Measurements from ENCODE around the gene SLC16A12. TPM values are rescaled to one million over a fixed set of nuclear protein-coding genes. Genes with fewer than 3 reads are reported as not detected.
"Not testable (repeated sequence)": the region's sequence is repeated elsewhere in the genome, so short reads cannot be mapped to it uniquely, and the experiment has no call there.

SLC16A12 gene
- polyA plus RNA-seq, 4 donors: 0.21 to 0.89 TPM; not detected in 2

DNA sequence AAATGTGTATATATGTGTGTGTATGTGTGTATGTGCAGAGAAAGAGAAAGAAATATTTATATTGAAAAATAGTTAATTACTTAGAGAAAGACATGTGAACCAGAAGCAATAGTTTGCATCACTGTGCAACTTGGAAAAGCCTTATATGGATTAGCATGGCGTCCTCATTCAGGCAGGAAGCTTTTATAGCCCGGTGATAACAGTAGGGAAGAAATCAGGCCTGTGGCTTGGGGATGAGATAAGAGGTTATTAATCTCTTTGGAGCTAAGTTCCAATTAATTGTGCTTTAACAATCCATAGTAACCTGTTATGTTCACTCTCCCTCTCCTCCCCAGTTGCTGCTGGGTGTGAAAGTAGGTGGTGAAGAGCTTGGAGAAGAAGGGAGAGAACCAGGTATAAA, 84.5 kb downstream of the SLC16A12 start:
- no peak overlapping the region for H3K27ac ChIP-seq (ENCODE audit: low read depth in 1 of 3, low read length in 2 of 3)
- peaks cover 0 to 2% (median under 1%) of the 10 kb centered on the region in 3 donors for H3K27me3 ChIP-seq (ENCODE audit: control insufficient read depth in 3 of 3, insufficient read depth in 3 of 3, low read length in 3 of 3)
- no peaks in the 10 kb centered on the region for H3K9me3 ChIP-seq (ENCODE audit: control insufficient read depth in 2 of 2, insufficient read depth in 1 of 2, low read depth in 1 of 2, low read length in 1 of 2)
- no peaks in the 10 kb centered on the region for H3K36me3 ChIP-seq (ENCODE audit: control insufficient read depth in 3 of 3, insufficient read depth in 2 of 3, low read depth in 1 of 3, low read length in 3 of 3)
- H3K4me3 ChIP-seq (ENCODE audit: low read depth in 1 of 3, low read length in 3 of 3): no peak overlapping the region
- 22 to 65% (median 35%) methylated on average over 2 of the region's 2 CpGs for WGBS, 3 donors
- FAIRE-seq (no peak), DNase-seq (peak; percentile 48 to 78)
- H3K4me1 ChIP-seq (ENCODE audit: control insufficient read depth in 3 of 3, insufficient read depth in 2 of 3, low read depth in 1 of 3, low read length in 2 of 3): peaks cover 0 to 3% (median 0%) of the 10 kb centered on the region in 3 donors

DNA sequence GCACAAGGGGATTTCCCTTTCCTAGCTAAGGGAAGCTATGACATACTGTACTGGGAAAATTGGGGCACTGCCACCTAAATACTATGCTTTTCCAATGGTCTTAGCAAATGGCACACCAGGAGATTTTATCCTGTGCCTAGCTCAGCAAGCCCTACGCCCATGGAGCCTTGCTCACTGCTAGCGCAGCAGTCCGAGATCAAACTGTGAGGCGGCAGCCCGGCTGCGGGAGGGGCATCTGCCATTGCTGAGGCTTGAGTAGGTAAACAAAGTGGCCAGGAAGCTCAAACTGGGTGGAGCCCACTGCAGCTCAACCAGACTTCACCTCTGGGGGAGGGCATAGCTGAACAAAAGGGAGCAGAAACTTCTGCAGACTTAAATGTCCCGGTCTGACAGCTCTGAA, 90.6 kb downstream of the SLC16A12 start:
- not testable (repeated sequence) for FAIRE-seq; H3K9me3 ChIP-seq (ENCODE audit: control insufficient read depth in 2 of 2, insufficient read depth in 1 of 2, low read depth in 1 of 2, low read length in 1 of 2); DNase-seq; H3K4me1 ChIP-seq (ENCODE audit: control insufficient read depth in 3 of 3, insufficient read depth in 2 of 3, low read depth in 1 of 3, low read length in 2 of 3); H3K27ac ChIP-seq (ENCODE audit: low read depth in 1 of 3, low read length in 2 of 3); H3K27me3 ChIP-seq (ENCODE audit: control insufficient read depth in 3 of 3, insufficient read depth in 3 of 3, low read length in 3 of 3); H3K4me3 ChIP-seq (ENCODE audit: low read depth in 1 of 3, low read length in 3 of 3); H3K36me3 ChIP-seq (ENCODE audit: control insufficient read depth in 3 of 3, insufficient read depth in 2 of 3, low read depth in 1 of 3, low read length in 3 of 3)
- WGBS, 3 donors: 92 to 95% (median 95%) methylated on average over 7 of the region's 7 CpGs

DNA sequence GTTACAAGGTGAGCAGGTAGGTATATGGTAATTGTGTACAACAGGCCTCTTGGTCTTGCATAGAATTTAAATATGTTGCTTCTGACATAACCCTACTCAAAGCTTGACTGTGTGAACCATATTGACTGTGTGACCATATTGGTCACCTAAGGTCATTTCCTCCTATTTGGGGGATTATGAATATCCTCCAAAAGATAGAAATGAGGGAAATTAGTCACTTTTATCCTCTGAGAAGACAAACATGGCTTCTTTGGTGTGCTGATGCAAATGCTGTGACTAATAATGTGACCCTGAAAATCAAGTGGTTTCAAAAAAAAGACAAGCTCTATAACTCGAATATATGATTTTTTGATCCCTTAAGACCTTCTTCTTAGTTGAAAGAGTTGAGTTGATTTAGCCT, 93.1 kb downstream of the SLC16A12 start:
- no peak for FAIRE-seq

DNA sequence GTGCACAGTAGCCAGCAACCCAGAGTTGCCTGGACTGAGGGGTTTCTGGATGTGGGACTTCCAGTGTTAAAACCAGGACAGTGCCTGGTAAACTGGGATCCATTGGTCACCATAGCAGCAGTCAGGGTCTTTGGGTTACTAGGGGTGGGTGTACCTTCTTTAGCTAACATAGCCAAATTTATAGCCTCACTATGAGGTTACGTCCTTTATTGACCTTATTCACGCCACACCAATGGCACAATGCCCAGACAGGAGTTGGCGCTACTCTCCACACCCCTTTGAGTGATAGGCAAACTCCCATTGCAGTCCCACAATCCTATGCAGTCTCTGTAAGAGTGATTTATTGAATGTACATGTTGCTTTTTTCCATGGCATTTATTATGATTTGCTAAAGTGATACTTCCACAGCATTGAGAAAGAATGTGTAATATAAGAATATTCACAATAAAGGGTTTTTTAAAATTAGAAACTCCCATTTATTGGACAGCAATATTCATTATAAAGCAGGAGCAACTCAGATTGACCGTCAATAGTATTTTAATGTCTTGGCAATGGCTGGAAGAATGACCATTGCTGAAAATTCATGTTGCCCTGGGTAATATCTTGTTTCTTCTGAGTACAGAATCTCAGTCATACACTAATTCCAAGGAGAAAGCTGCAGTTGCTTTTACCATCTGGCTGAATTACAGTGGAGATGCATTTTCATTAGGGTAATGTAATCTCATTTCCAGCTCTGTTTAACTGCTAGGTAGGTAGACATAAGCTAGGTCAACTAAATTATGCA, 95.0 kb downstream of the SLC16A12 start:
- no peak overlapping the region for H3K27ac ChIP-seq (ENCODE audit: low read depth in 1 of 3, low read length in 2 of 3)
- no peaks in the 10 kb centered on the region for H3K36me3 ChIP-seq (ENCODE audit: control insufficient read depth in 3 of 3, insufficient read depth in 2 of 3, low read depth in 1 of 3, low read length in 3 of 3)
- DNase-seq: peak in 1 of 2 donors; percentile 72
- FAIRE-seq: no peak
- peaks cover 0 to 5% of the 10 kb centered on the region in 2 donors for H3K9me3 ChIP-seq (ENCODE audit: control insufficient read depth in 2 of 2, insufficient read depth in 1 of 2, low read depth in 1 of 2, low read length in 1 of 2)
- WGBS, 3 donors: 33 to 55% (median 48%) methylated on average over 4 of the region's 4 CpGs
- no peaks in the 10 kb centered on the region for H3K4me1 ChIP-seq (ENCODE audit: control insufficient read depth in 3 of 3, insufficient read depth in 2 of 3, low read depth in 1 of 3, low read length in 2 of 3)
- no peak overlapping the region for H3K4me3 ChIP-seq (ENCODE audit: low read depth in 1 of 3, low read length in 3 of 3)
- H3K27me3 ChIP-seq (ENCODE audit: control insufficient read depth in 3 of 3, insufficient read depth in 3 of 3, low read length in 3 of 3): peaks cover 0 to 6% (median 0%) of the 10 kb centered on the region in 3 donors

More for the DNA sequence above, 93.1 kb downstream of the SLC16A12 start:
- peaks cover 0 to 5% of the 10 kb centered on the region in 2 donors for H3K9me3 ChIP-seq (ENCODE audit: control insufficient read depth in 2 of 2, insufficient read depth in 1 of 2, low read depth in 1 of 2, low read length in 1 of 2)
- no peak overlapping the region for H3K27ac ChIP-seq (ENCODE audit: low read depth in 1 of 3, low read length in 2 of 3)
- H3K4me3 ChIP-seq (ENCODE audit: low read depth in 1 of 3, low read length in 3 of 3): no peak overlapping the region
- 71 to 92% (median 75%) methylated on average over 1 of the region's 1 CpG for WGBS, 3 donors
- H3K36me3 ChIP-seq (ENCODE audit: control insufficient read depth in 3 of 3, insufficient read depth in 2 of 3, low read depth in 1 of 3, low read length in 3 of 3): no peaks in the 10 kb centered on the region
- no peaks in the 10 kb centered on the region for H3K27me3 ChIP-seq (ENCODE audit: control insufficient read depth in 3 of 3, insufficient read depth in 3 of 3, low read length in 3 of 3)
- no peaks in the 10 kb centered on the region for H3K4me1 ChIP-seq (ENCODE audit: control insufficient read depth in 3 of 3, insufficient read depth in 2 of 3, low read depth in 1 of 3, low read length in 2 of 3)
- no peak for DNase-seq

DNA sequence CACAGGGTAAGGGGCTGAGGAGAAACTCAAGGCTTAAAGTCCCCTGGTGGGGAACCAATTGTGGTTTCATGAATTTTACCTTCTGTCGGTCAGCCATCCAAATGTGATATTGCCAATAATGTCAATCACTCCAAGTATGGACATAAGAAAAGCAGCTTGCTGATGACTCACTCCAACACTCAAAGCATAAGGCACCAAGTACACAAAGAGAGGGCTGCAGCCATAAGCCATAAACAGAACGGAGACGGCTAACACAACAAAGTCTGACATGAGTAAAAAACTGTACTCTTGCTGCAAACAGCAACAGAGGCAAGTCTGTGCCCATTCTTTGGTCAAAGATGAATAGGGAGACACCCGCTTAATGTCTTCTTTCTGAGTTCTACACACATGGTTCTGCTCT, 96.9 kb downstream of the SLC16A12 start:
- Histone ChIP-seq H3K27ac (ENCODE audit: low read depth in 1 of 3, low read length in 2 of 3) (no peak overlapping the region), H3K27me3 (ENCODE audit: control insufficient read depth in 3 of 3, insufficient read depth in 3 of 3, low read length in 3 of 3) (peaks cover 0 to 6% (median 0%) of the 10 kb centered on the region in 3 donors), H3K36me3 (ENCODE audit: control insufficient read depth in 3 of 3, insufficient read depth in 2 of 3, low read depth in 1 of 3, low read length in 3 of 3) (no peaks in the 10 kb centered on the region), H3K4me3 (ENCODE audit: low read depth in 1 of 3, low read length in 3 of 3) (no peak overlapping the region), H3K4me1 (ENCODE audit: control insufficient read depth in 3 of 3, insufficient read depth in 2 of 3, low read depth in 1 of 3, low read length in 2 of 3) (no peaks in the 10 kb centered on the region), H3K9me3 (ENCODE audit: control insufficient read depth in 2 of 2, insufficient read depth in 1 of 2, low read depth in 1 of 2, low read length in 1 of 2) (no peaks in the 10 kb centered on the region)
- 80 to 95% (median 85%) methylated on average over 4 of the region's 4 CpGs for WGBS, 3 donors
- FAIRE-seq (no peak), DNase-seq (no peak)

DNA sequence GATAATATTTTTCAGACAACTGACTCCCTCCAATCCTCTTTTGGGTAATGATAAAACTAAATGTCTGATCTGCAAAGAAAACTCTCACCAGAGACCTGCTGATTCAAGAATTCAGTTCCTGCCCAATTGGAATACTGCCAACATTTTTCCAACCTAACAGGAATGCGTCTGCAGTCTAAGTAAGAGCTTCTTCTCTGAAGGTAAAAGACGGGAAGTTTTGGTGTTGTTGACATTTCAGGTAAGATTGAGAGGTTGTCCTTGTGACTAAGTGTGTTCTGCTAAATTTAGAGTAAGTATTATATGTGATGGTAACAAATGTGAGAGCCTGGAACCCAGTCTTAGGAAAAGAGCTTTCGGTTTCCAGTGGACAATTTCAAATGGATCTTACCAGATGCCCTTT, 103.4 kb downstream of the SLC16A12 start:
- Histone ChIP-seq H3K36me3 (ENCODE audit: control insufficient read depth in 3 of 3, insufficient read depth in 2 of 3, low read depth in 1 of 3, low read length in 3 of 3) (no peaks in the 10 kb centered on the region), H3K27ac (ENCODE audit: low read depth in 1 of 3, low read length in 2 of 3) (no peak overlapping the region), H3K4me3 (ENCODE audit: low read depth in 1 of 3, low read length in 3 of 3) (no peak overlapping the region), H3K27me3 (ENCODE audit: control insufficient read depth in 3 of 3, insufficient read depth in 3 of 3, low read length in 3 of 3) (peaks cover 0 to 6% (median 0%) of the 10 kb centered on the region in 3 donors), H3K4me1 (ENCODE audit: control insufficient read depth in 3 of 3, insufficient read depth in 2 of 3, low read depth in 1 of 3, low read length in 2 of 3) (no peaks in the 10 kb centered on the region), H3K9me3 (ENCODE audit: control insufficient read depth in 2 of 2, insufficient read depth in 1 of 2, low read depth in 1 of 2, low read length in 1 of 2) (no peaks in the 10 kb centered on the region)
- DNase-seq (peak; percentile 24 to 30), FAIRE-seq (no peak)
- WGBS, 3 donors: 49 to 65% (median 61%) methylated on average over 3 of the region's 3 CpGs

DNA sequence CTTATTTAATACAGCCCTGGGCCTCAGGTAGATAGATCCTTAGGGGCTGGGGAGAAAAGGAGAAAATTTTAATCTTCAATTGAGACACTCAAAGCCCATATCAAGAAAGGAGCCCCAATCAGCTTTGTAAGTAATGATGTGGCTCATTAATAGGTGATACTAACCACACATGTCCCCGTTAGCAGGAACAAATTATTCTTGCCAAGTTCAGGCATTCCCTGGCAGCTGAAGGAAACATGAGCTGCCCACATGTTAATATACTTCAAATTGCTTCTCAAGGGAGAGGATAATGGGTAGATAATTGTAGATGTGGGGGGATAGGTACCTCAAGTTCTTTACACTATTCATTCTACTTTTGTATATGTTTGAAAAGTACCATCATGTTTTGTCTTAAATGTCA, 106.5 kb downstream of the SLC16A12 start:
- DNase-seq (no peak), FAIRE-seq (no peak)
- no peak overlapping the region for H3K27ac ChIP-seq (ENCODE audit: low read depth in 1 of 3, low read length in 2 of 3)
- no peak overlapping the region for H3K4me3 ChIP-seq (ENCODE audit: low read depth in 1 of 3, low read length in 3 of 3)
- H3K36me3 ChIP-seq (ENCODE audit: control insufficient read depth in 3 of 3, insufficient read depth in 2 of 3, low read depth in 1 of 3, low read length in 3 of 3): no peaks in the 10 kb centered on the region
- WGBS, 3 donors: 22 to 57% (median 37%) methylated on average over 1 of the region's 1 CpG
- H3K4me1 ChIP-seq (ENCODE audit: control insufficient read depth in 3 of 3, insufficient read depth in 2 of 3, low read depth in 1 of 3, low read length in 2 of 3): peaks cover 0 to 12% (median 0%) of the 10 kb centered on the region in 3 donors
- no peaks in the 10 kb centered on the region for H3K27me3 ChIP-seq (ENCODE audit: control insufficient read depth in 3 of 3, insufficient read depth in 3 of 3, low read length in 3 of 3)
- H3K9me3 ChIP-seq (ENCODE audit: control insufficient read depth in 2 of 2, insufficient read depth in 1 of 2, low read depth in 1 of 2, low read length in 1 of 2): no peaks in the 10 kb centered on the region

DNA sequence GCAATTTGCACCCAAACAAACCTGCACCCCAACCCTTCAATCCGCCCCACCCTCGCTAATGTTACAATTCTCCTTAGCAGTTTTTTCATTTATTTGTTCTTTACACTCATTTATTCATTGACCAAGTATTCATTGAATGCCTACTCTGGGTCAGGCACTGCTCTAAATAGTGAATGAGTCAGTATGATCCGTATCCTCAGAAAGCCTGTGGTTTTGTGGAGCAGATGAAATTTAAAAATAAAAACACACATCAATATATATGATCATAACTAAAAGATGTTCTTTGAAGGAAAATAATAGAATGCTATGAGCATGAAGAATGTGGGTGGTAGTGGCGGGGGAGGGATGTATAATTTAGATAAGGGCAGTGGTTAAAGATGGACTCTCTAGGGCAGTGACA, 107.8 kb downstream of the SLC16A12 start:
- Histone ChIP-seq H3K4me1 (ENCODE audit: control insufficient read depth in 3 of 3, insufficient read depth in 2 of 3, low read depth in 1 of 3, low read length in 2 of 3) (peaks cover 0 to 12% (median 0%) of the 10 kb centered on the region in 3 donors), H3K9me3 (ENCODE audit: control insufficient read depth in 2 of 2, insufficient read depth in 1 of 2, low read depth in 1 of 2, low read length in 1 of 2) (no peaks in the 10 kb centered on the region), H3K4me3 (ENCODE audit: low read depth in 1 of 3, low read length in 3 of 3) (no peak overlapping the region), H3K36me3 (ENCODE audit: control insufficient read depth in 3 of 3, insufficient read depth in 2 of 3, low read depth in 1 of 3, low read length in 3 of 3) (no peaks in the 10 kb centered on the region), H3K27ac (ENCODE audit: low read depth in 1 of 3, low read length in 2 of 3) (no peak overlapping the region), H3K27me3 (ENCODE audit: control insufficient read depth in 3 of 3, insufficient read depth in 3 of 3, low read length in 3 of 3) (no peaks in the 10 kb centered on the region)
- 87 to 91% (median 90%) methylated on average over 4 of the region's 4 CpGs for WGBS, 3 donors
- DNase-seq (no peak), FAIRE-seq (no peak)

All from small intestine (tissue), 7 donors.